HEK293T (cell line): Measurements from ENCODE around the gene WFDC11.
"Not testable (repeated sequence)": the region's sequence is repeated elsewhere in the genome, so short reads cannot be mapped to it uniquely, and the experiment has no call there.

Source experiments
- CTBP1 ChIP-seq: fragments of 450-650 bp; IDR thresholded peaks from 2 replicates; pipeline ENCODE4 v1.6.1; 2016; ENCODE audit warnings: borderline replicate concordance
- FOXK2 ChIP-seq: fragments of 450-650 bp; IDR thresholded peaks from 2 replicates; pipeline ENCODE4 v1.6.1; 2016; ENCODE audit warnings: mild to moderate bottlenecking

DNA sequence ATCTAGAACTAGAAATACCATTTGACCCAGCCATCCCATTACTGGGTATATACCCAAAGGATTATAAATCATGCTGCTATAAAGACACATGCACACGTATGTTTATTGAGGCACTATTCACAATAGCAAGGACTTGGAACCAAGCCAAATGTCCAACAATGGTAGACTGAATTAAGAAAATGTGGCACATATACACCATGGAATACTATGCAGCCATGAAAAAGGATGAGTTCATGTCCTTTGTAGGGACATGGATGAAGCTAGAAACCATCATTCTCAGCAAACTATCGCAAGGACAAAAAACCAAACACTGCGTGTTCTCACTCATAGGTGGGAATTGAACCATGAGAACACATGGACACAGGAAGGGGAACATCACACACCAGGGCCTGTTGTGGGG is 13.0 kb downstream of the WFDC11 start:
- not testable (repeated sequence) for TF ChIP-seq CTBP1, FOXK2
